H9 (cell line): Measurements from ENCODE around the gene RB1. TPM values are rescaled to one million over a fixed set of nuclear protein-coding genes. Genes with fewer than 3 reads are reported as not detected.

ENCODE experiments used
- DNase-seq: peaks from one replicate; pipeline ENCODE4 v3.0.0-alpha.2; 2017
- H2AFZ ChIP-seq: one replicate; pipeline ENCODE4 v1.6.1; 2013; ENCODE audit warnings: mild to moderate bottlenecking, low read length, control low read depth, moderate library complexity
- H2AK5ac ChIP-seq: 2 replicates; pipeline ENCODE4 v1.6.1; 2013; ENCODE audit warnings: low read length, control low read depth, mixed read lengths; ENCODE audit not compliant: insufficient read length
- H2BK120ac ChIP-seq: one replicate; pipeline ENCODE4 v1.6.1; 2013; ENCODE audit warnings: low read depth, mild to moderate bottlenecking, low read length, control low read depth, inconsistent platforms; ENCODE audit not compliant: poor library complexity, severe bottlenecking
- H2BK12ac ChIP-seq: 2 replicates; pipeline ENCODE4 v1.6.1; 2013; ENCODE audit warnings: low read length, control low read depth, mixed read lengths, low read depth; ENCODE audit not compliant: insufficient read length
- H2BK15ac ChIP-seq: 2 replicates; pipeline ENCODE4 v1.6.1; 2013; ENCODE audit warnings: low read depth, low read length, control low read depth
- H2BK20ac ChIP-seq: one replicate; pipeline ENCODE4 v1.6.1; 2013; ENCODE audit warnings: low read depth, mild to moderate bottlenecking, low read length, control low read depth, inconsistent platforms; ENCODE audit not compliant: poor library complexity, severe bottlenecking
- H2BK5ac ChIP-seq: 2 replicates; pipeline ENCODE4 v1.6.1; 2013; ENCODE audit warnings: low read length, control low read depth, mixed read lengths; ENCODE audit not compliant: insufficient read length
- H3K14ac ChIP-seq: 2 replicates; pipeline ENCODE4 v1.6.1; 2013; ENCODE audit warnings: low read length, control low read depth; ENCODE audit not compliant: insufficient read depth
- H3K18ac ChIP-seq: 2 replicates; pipeline ENCODE4 v1.6.1; 2013; ENCODE audit warnings: low read depth, mild to moderate bottlenecking, mixed read lengths, low read length, control low read depth; ENCODE audit not compliant: insufficient read length
- H3K23ac ChIP-seq: 2 replicates; pipeline ENCODE4 v1.6.1; 2013; ENCODE audit warnings: low read length, control low read depth, mixed read lengths, low read depth; ENCODE audit not compliant: insufficient read length
- H3K23me2 ChIP-seq: 2 replicates; pipeline ENCODE4 v1.6.1; 2013; ENCODE audit warnings: low read depth, mild to moderate bottlenecking, mixed read lengths, low read length, control low read depth; ENCODE audit not compliant: insufficient read length, poor library complexity, severe bottlenecking
- H3K27ac ChIP-seq: 2 replicates; pipeline ENCODE4 v1.5.1; 2013; ENCODE audit warnings: low read length, control low read depth, mixed read lengths, low read depth; ENCODE audit not compliant: insufficient read length
- H3K27me3 ChIP-seq: 2 replicates; pipeline ENCODE4 v1.6.1; 2013; ENCODE audit warnings: low read length, control low read depth, inconsistent platforms; ENCODE audit not compliant: insufficient read depth
- H3K4ac ChIP-seq: 2 replicates; pipeline ENCODE4 v1.6.1; 2013; ENCODE audit warnings: low read depth, mild to moderate bottlenecking, control low read depth, inconsistent platforms, low read length, moderate library complexity
- H3K4me1 ChIP-seq: 2 replicates; pipeline ENCODE4 v1.6.1; 2013; ENCODE audit warnings: low read length, control low read depth, inconsistent platforms; ENCODE audit not compliant: insufficient read depth
- H3K4me2 ChIP-seq: 2 replicates; pipeline ENCODE4 v1.6.1; 2013; ENCODE audit warnings: low read length, control low read depth, mixed read lengths; ENCODE audit not compliant: insufficient read length, insufficient read depth
- H3K56ac ChIP-seq: 2 replicates; pipeline ENCODE4 v1.6.1; 2013; ENCODE audit warnings: low read depth, mild to moderate bottlenecking, mixed read lengths, low read length, control low read depth; ENCODE audit not compliant: insufficient read length
- H3K79me1 ChIP-seq: 2 replicates; pipeline ENCODE4 v1.6.1; 2013; ENCODE audit warnings: low read depth, mild to moderate bottlenecking, moderate library complexity, low read length, control low read depth, inconsistent platforms; ENCODE audit not compliant: insufficient read depth, poor library complexity, severe bottlenecking
- H3K79me2 ChIP-seq: 2 replicates; pipeline ENCODE4 v1.6.1; 2013; ENCODE audit warnings: low read length, control low read depth, inconsistent platforms; ENCODE audit not compliant: insufficient read depth
- H3K9ac ChIP-seq: 2 replicates; pipeline ENCODE4 v1.6.1; 2013; ENCODE audit warnings: low read length, control low read depth, mixed read lengths; ENCODE audit not compliant: insufficient read length; ENCODE audit errors: extremely low read depth
- H3K9me3 ChIP-seq: one replicate; pipeline ENCODE4 v1.6.1; 2013; ENCODE audit warnings: low read depth, low read length, inconsistent platforms; ENCODE audit not compliant: control insufficient read depth
- H3T11ph ChIP-seq: one replicate; pipeline ENCODE4 v1.6.1; 2013; ENCODE audit warnings: mild to moderate bottlenecking, low read length, control low read depth, inconsistent platforms
- H4K20me1 ChIP-seq: one replicate; pipeline ENCODE4 v1.6.1; 2013; ENCODE audit not compliant: control insufficient read depth, insufficient read length, insufficient read depth
- H4K5ac ChIP-seq: 2 replicates; pipeline ENCODE4 v1.6.1; 2013; ENCODE audit warnings: low read depth, mild to moderate bottlenecking, mixed read lengths, low read length, control low read depth; ENCODE audit not compliant: insufficient read length
- H4K8ac ChIP-seq: replicated peaks from 2 replicates; pipeline ENCODE4 v1.6.1; 2013; ENCODE audit warnings: low read length, control low read depth, mixed read lengths, low read depth; ENCODE audit not compliant: insufficient read length
- H4K91ac ChIP-seq: 2 replicates; pipeline ENCODE4 v1.6.1; 2013; ENCODE audit warnings: low read depth, mild to moderate bottlenecking, moderate library complexity, mixed read lengths, low read length, control low read depth; ENCODE audit not compliant: insufficient read length
- H3K27ac Mint-ChIP-seq, 3 experiments: 2 replicates in 2 of 3; 3 replicates in 1 of 3; pipeline ENCODE4 v1.8.0; 2020 to 2021; ENCODE audit warnings: mixed read lengths in 3 of 3, mild to moderate bottlenecking in 1 of 3, moderate library complexity in 1 of 3
- H3K27me3 Mint-ChIP-seq: 2 replicates; pipeline ENCODE4 v1.8.0; 2021; ENCODE audit warnings: low read depth, mild to moderate bottlenecking, moderate library complexity, mixed read lengths
- H3K36me3 Mint-ChIP-seq, 3 experiments: 2 replicates in 2 of 3; 3 replicates in 1 of 3; pipeline ENCODE4 v1.8.0; 2020 to 2021; ENCODE audit warnings: low read depth in 3 of 3, mixed read lengths in 3 of 3; ENCODE audit not compliant: insufficient read depth in 1 of 3
- H3K4me1 Mint-ChIP-seq, 2 experiments: 2 replicates each; pipeline ENCODE4 v1.8.0; 2020; ENCODE audit warnings: mixed read lengths in 2 of 2
- H3K4me3 Mint-ChIP-seq, 2 experiments: 2 replicates in 1 of 2; 3 replicates in 1 of 2; pipeline ENCODE4 v1.8.0; 2020 to 2021; ENCODE audit warnings: mild to moderate bottlenecking in 2 of 2, mixed read lengths in 2 of 2, moderate library complexity in 1 of 2
- H3K9me3 Mint-ChIP-seq, 2 experiments: 2 replicates in 1 of 2; 3 replicates in 1 of 2; pipeline ENCODE4 v1.8.0; 2020; ENCODE audit warnings: mild to moderate bottlenecking in 2 of 2, mixed read lengths in 2 of 2, moderate library complexity in 1 of 2
- CTCF ChIP-seq: fragments of 200-600 bp; sonication (generic); conservative IDR thresholded peaks from 3 replicates; pipeline ENCODE4 v1.8.0; 2021; ENCODE audit warnings: antibody characterized with exemption, mild to moderate bottlenecking
- WGBS: extraction: QIAGEN DNeasy Blood & Tissue Kit; methylation state at CpG from one replicate; pipeline ENCODE4 v1.1.7; 2013; ENCODE audit warnings: missing lambda C conversion rate, low lambda C conversion rate, mixed read lengths; ENCODE audit not compliant: insufficient read length; ENCODE audit errors: extremely low coverage; 5-methylcytosine and 5-hydroxymethylcytosine counted together
- total RNA-seq: library from RNA; stranded (reverse); gene quantifications from 2 replicates; pipeline ENCODE4 v1.2.1, GENCODE V29; 2021

RB1 gene
- total RNA-seq, 1 experiment from 2014 or later, result 20.5 TPM

GRCh38 chr13:48497669-48498068 lies 194.1 kb downstream of the RB1 start:
- H2BK5ac ChIP-seq, result no peak overlapping the region
- no peak overlapping the region for H2BK15ac ChIP-seq
- H3K56ac ChIP-seq, result no peak overlapping the region
- H3K36me3 Mint-ChIP-seq, result peaks cover 0 to 18% (median 0%) of the 10 kb centered on the region in 3 experiments; a peak in 2 of 7 replicates
- no peak for DNase-seq
- H2BK12ac ChIP-seq, result no peak overlapping the region
- no peaks in the 10 kb centered on the region for H4K20me1 ChIP-seq
- H3K27ac Mint-ChIP-seq, result no peak overlapping the region; a peak in 1 of 7 replicates
- H3K4me1 Mint-ChIP-seq, result peaks cover 10 to 14% of the 10 kb centered on the region in 2 experiments
- no peaks in the 10 kb centered on the region for H3K9me3 ChIP-seq
- H2AFZ ChIP-seq, result no peak overlapping the region
- no peak overlapping the region for H3K9ac ChIP-seq
- no peak overlapping the region for H3K18ac ChIP-seq
- no peaks in the 10 kb centered on the region for H3K23me2 ChIP-seq
- H3K27me3 Mint-ChIP-seq, result no peaks in the 10 kb centered on the region
- no peak overlapping the region for H4K91ac ChIP-seq
- H3K4me3 Mint-ChIP-seq, result no peak overlapping the region
- H3T11ph ChIP-seq, result no peak overlapping the region
- H3K4ac ChIP-seq, result no peak overlapping the region
- H4K5ac ChIP-seq, result no peak overlapping the region
- H2BK20ac ChIP-seq, result no peak overlapping the region
- H3K14ac ChIP-seq, result no peak overlapping the region
- H3K79me1 ChIP-seq, result no peaks in the 10 kb centered on the region
- H4K8ac ChIP-seq, result no peak overlapping the region
- no peak overlapping the region for H3K23ac ChIP-seq
- H3K27ac ChIP-seq, result no peak overlapping the region
- H2AK5ac ChIP-seq, result no peak overlapping the region
- no CpG with 5 or more reads among the region's 2 CpGs for WGBS
- no peaks in the 10 kb centered on the region for H3K79me2 ChIP-seq
- no peak for TF ChIP-seq CTCF
- peaks cover 3% of the 10 kb centered on the region for H3K4me1 ChIP-seq
- no peaks in the 10 kb centered on the region for H3K9me3 Mint-ChIP-seq
- no peak overlapping the region for H2BK120ac ChIP-seq
- no peaks in the 10 kb centered on the region for H3K27me3 ChIP-seq
- H3K4me2 ChIP-seq, result no peak overlapping the region
